Measurements from ENCODE around the gene POLRMT.

GRCh38 chr19:611481-611868, 21.9 kb downstream of the POLRMT start:
- TF ChIP-seq ZFP3 (CRISPR knock-in tag; IDR thresholded peaks at IDR 0.05) (no peak), POU6F1 (CRISPR knock-in tag; IDR thresholded peaks at IDR 0.05; ENCODE audit: borderline replicate concordance, low read depth) (no peak), ZNF565 (CRISPR knock-in tag; conservative IDR thresholded peaks at IDR 0.05; ENCODE audit: low read depth) (no peak), ARNTL (CRISPR knock-in tag; IDR thresholded peaks at IDR 0.05; ENCODE audit: borderline replicate concordance, low read depth) (no peak), ZNF70 (CRISPR knock-in tag; IDR thresholded peaks at IDR 0.05) (no peak)

Measured in SK-N-SH treated with all-trans-retinoic acid at 6 μM for 48 hours (cell line).